SK-N-SH treated with all-trans-retinoic acid at 6 μM for 48 hours (cell line): ENCODE measurements around the gene UGT1A9.

Experiments
- ARNTL ChIP-seq: fragments of 450-650 bp; formaldehyde crosslinking; IDR thresholded peaks from 2 replicates; pipeline ENCODE4 v1.5.0; 2020; ENCODE audit warnings: low read depth, mild to moderate bottlenecking, moderate library complexity, borderline replicate concordance
- CSDC2 ChIP-seq: fragments of 250-450 bp; sonication (Bioruptor Pico); IDR thresholded peaks from 2 replicates; pipeline ENCODE4 v1.5.0; 2020; ENCODE audit warnings: mild to moderate bottlenecking, moderate library complexity
- PPARA ChIP-seq: fragments of 250-450 bp; sonication (Bioruptor Pico); IDR thresholded peaks from 2 replicates; pipeline ENCODE4 v1.5.0; 2020; ENCODE audit warnings: mild to moderate bottlenecking, borderline replicate concordance
- ZC3H10 ChIP-seq: fragments of 250-450 bp; sonication (Bioruptor Pico); IDR thresholded peaks from 2 replicates; pipeline ENCODE4 v1.5.1; 2021; ENCODE audit warnings: mild to moderate bottlenecking, moderate library complexity

- no peak for TF ChIP-seq CSDC2 (CRISPR knock-in tag)
- no peak for TF ChIP-seq PPARA (CRISPR knock-in tag)
- no peak for TF ChIP-seq ARNTL (CRISPR knock-in tag)
- no peak for TF ChIP-seq ZC3H10 (CRISPR knock-in tag)
These were observed 2.2 kb downstream of the UGT1A9 start for GRCh38 chr2:233673896-233674295.
